Endothelial cell of umbilical vein (primary cell): Measurements from ENCODE around the gene SOX21. TPM values are rescaled to one million over a fixed set of nuclear protein-coding genes. Genes with fewer than 3 reads are reported as not detected.

Experiments used
- BruUV-seq: library from RNA; stranded (reverse); fragments of 400-500 nt; replicated peaks from 2 replicates; lab custom pipeline; 2021; lab: Mats Ljungman, UMichigan
- CTCF ChIA-PET: fragments of 300-600, 350-600 bp; sonication (Branson Sonifier 250); formaldehyde crosslinking; loops from one replicate; lab custom pipeline; 2021; ENCODE audit warnings: antibody characterized with exemption, inconsistent platforms; lab: Charles Lee
- POLR2A ChIA-PET: fragments of 300-600, 350-600 bp; sonication (Branson Sonifier 250); formaldehyde crosslinking; loops from one replicate; lab custom pipeline; 2021; ENCODE audit warnings: antibody characterized with exemption, inconsistent platforms; lab: Charles Lee
- DNase-seq: peaks from one replicate; pipeline ENCODE4 v3.0.0-alpha.2; 2011; ENCODE audit warnings: low read depth, low spot score
- FAIRE-seq: peaks from 2 replicates; lab custom pipeline; 2011; peaks lifted over from hg19 to GRCh38; lab: Jason Lieb, UNC
- H2AFZ ChIP-seq: 2 replicates; pipeline ENCODE4 v1.6.0; 2012; ENCODE audit warnings: low read depth, low read length, control low read depth, inconsistent platforms
- H3K27ac ChIP-seq: 2 replicates; pipeline ENCODE4 v1.5.1; 2011; ENCODE audit warnings: low read depth, mild to moderate bottlenecking, control low read depth, low read length, moderate library complexity; ENCODE audit not compliant: insufficient read depth
- H3K27me3 ChIP-seq, 2 experiments: 2 replicates each; pipeline versions ENCODE4 v1.6.0 to v1.6.1; 2011; ENCODE audit warnings: low read length in 2 of 2, mixed read lengths in 1 of 2; ENCODE audit not compliant: control insufficient read depth in 2 of 2, insufficient read depth in 2 of 2
- H3K36me3 ChIP-seq, 2 experiments: 2 replicates in 1 of 2; 3 replicates in 1 of 2; pipeline ENCODE4 v1.5.1; 2011; ENCODE audit warnings: low read length in 2 of 2, mild to moderate bottlenecking in 1 of 2, moderate library complexity in 1 of 2; ENCODE audit not compliant: control insufficient read depth in 2 of 2, insufficient read depth in 2 of 2; ENCODE audit errors: extremely low read depth in 1 of 2
- H3K4me1 ChIP-seq: 3 replicates; pipeline ENCODE4 v1.5.1; 2011; ENCODE audit warnings: mild to moderate bottlenecking, low read length; ENCODE audit not compliant: control insufficient read depth, insufficient read depth; ENCODE audit errors: extremely low read depth
- H3K4me2 ChIP-seq: 2 replicates; pipeline ENCODE4 v1.6.1; 2011; ENCODE audit warnings: low read length, control low read depth, mixed read lengths; ENCODE audit not compliant: insufficient read depth
- H3K4me3 ChIP-seq, 3 experiments: fragments of 200-600 bp in 1 of 3; sonication (generic), shearing (Covaris generic) in 1 of 3; replicated peaks in 1 of 3; 2 replicates each; pipeline ENCODE4 v1.5.1; 2011 to 2016; ENCODE audit warnings: control low read depth in 3 of 3, low read length in 3 of 3, mild to moderate bottlenecking in 2 of 3, inconsistent platforms in 1 of 3, low read depth in 1 of 3, moderate library complexity in 1 of 3; ENCODE audit not compliant: insufficient read depth in 1 of 3
- H3K79me2 ChIP-seq: 2 replicates; pipeline ENCODE4 v1.6.0; 2012; ENCODE audit warnings: low read length, inconsistent platforms; ENCODE audit not compliant: control insufficient read depth, insufficient read depth
- H3K9ac ChIP-seq: replicated peaks from 2 replicates; pipeline ENCODE3; 2011; ENCODE audit warnings: low read length, control low read depth; ENCODE audit not compliant: insufficient read depth; ENCODE audit errors: extremely low read depth
- H3K9me1 ChIP-seq: replicated peaks from 3 replicates; pipeline ENCODE4 v1.6.0; 2011; ENCODE audit warnings: mild to moderate bottlenecking, low read length; ENCODE audit not compliant: control insufficient read depth, insufficient read depth; ENCODE audit errors: extremely low read depth
- H3K9me3 ChIP-seq: replicated peaks from 2 replicates; pipeline ENCODE4 v1.5.1; 2012; ENCODE audit warnings: low read length, inconsistent platforms; ENCODE audit not compliant: control insufficient read depth, insufficient read depth
- H4K20me1 ChIP-seq: replicated peaks from 2 replicates; pipeline ENCODE3; 2011; ENCODE audit warnings: mild to moderate bottlenecking, low read length; ENCODE audit not compliant: control insufficient read depth, insufficient read depth; ENCODE audit errors: extremely low read depth
- FOS ChIP-seq: IDR thresholded peaks from 2 replicates; pipeline ENCODE4 v1.6.1; 2011; ENCODE audit warnings: mild to moderate bottlenecking, low read length, moderate library complexity, borderline replicate concordance; ENCODE audit not compliant: insufficient read depth
- GATA2 ChIP-seq: IDR thresholded peaks from 2 replicates; pipeline ENCODE4 v1.7.0; 2011; ENCODE audit warnings: low read depth, mild to moderate bottlenecking, moderate library complexity, mixed read lengths, low read length; ENCODE audit not compliant: insufficient read length, insufficient read depth
- MYC ChIP-seq: IDR thresholded peaks from one replicate; pipeline ENCODE4 v1.6.1; 2011; ENCODE audit warnings: mild to moderate bottlenecking, low read depth, low read length
- POLR2A ChIP-seq: IDR thresholded peaks from 2 replicates; pipeline ENCODE4 v1.6.1; 2012; ENCODE audit warnings: low read depth, mild to moderate bottlenecking, control low read depth, low read length
- dilution Hi-C: fragments of 300-500 bp; cut with MboI; formaldehyde crosslinking; loops from one replicate; pipeline ENCODE4 v1.15.0; 2019; ENCODE audit warnings: low sequenced_read_pairs; ENCODE audit not compliant: extremely low pct_ligation_motif_present
- intact Hi-C: fragments of 100-400 bp; cut with micrococcal nuclease; formaldehyde crosslinking; loops from one replicate; pipeline ENCODE4 v1.10.0; 2022
- polyA plus RNA-seq, 4 experiments: library from polyadenylated mRNA; depleted of rRNA in 3 of 4; stranded (reverse) in 3 of 4; unstranded in 1 of 4; fragments of >200 nt; gene quantifications; 2 replicates each; pipeline versions ENCODE4 v1.2.1 to v1.2.3, GENCODE V29; 2011 to 2012; ENCODE audit warnings: missing spikeins in 1 of 4
- total RNA-seq: library from RNA; stranded (reverse); gene quantifications from 2 replicates; pipeline ENCODE4 v1.2.3, GENCODE V29; 2021
- TF ChIP-seq, protein P1 (sequence below): IDR thresholded peaks from 2 replicates; pipeline ENCODE4 v1.6.1; 2011; ENCODE audit not compliant: insufficient read depth, insufficient read length
- TF ChIP-seq, protein P2 (sequence below), 2 donors: IDR thresholded peaks; 1 replicate in 1 of 2; 2 replicates in 1 of 2; pipeline ENCODE4 v1.5.1; 2011; ENCODE audit warnings: low read length in 2 of 2, mild to moderate bottlenecking in 2 of 2, moderate library complexity in 2 of 2, control low read depth in 1 of 2, inconsistent platforms in 1 of 2, low read depth in 1 of 2; ENCODE audit not compliant: insufficient read depth in 1 of 2; ENCODE audit errors: extremely low read depth in 1 of 2

Gene SOX21
- total and polyA plus RNA-seq, 2 donors (not counting 3 experiments of a cell fraction or from before 2014, with no cell fraction given): not detected

DNA sequence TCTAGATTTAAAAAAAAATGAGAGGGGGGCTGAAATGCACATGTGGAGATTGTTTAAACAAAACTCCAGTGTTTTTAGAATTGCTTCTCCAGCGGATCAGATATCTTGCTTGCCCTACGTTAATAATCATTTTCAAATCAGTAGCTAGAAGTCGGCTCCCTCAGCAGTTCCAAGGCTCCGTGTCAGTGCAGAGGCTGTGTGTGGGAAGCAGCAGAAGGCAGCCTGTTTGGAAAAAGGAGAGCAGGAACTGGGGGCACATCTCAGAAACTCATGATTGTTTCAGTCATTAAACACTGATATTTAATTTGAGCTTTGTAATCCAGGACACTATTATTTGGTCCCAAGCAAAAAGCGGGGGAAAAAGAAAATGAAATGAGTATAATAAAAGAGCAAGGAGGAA lies 50.9 kb downstream of the SOX21 start:
- no peaks in the 10 kb centered on the region for H4K20me1 ChIP-seq
- ChIA-PET CTCF (interaction anchor here (0.8 to 3.9 kb wide), 10 partner anchors 11 to 742 kb away, joined by 3 to 42 read pairs (median 4); no protein-coding TSS in a partner anchor), POLR2A (no interaction called here)
- DNase-seq: no peak
- no peaks in the 10 kb centered on the region for H3K9me1 ChIP-seq
- no peak overlapping the region for H3K27ac ChIP-seq
- H3K4me1 ChIP-seq: peaks cover 25% of the 10 kb centered on the region
- no peak for FAIRE-seq
- H3K4me3 ChIP-seq: no peak overlapping the region
- H3K4me2 ChIP-seq: no peak overlapping the region
- no peak overlapping the region for H3K9ac ChIP-seq
- TF ChIP-seq FOS (no peak), GATA2 (no peak), POLR2A (no peak)
- TF ChIP-seq, protein P1, sequence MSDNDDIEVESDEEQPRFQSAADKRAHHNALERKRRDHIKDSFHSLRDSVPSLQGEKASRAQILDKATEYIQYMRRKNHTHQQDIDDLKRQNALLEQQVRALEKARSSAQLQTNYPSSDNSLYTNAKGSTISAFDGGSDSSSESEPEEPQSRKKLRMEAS: no peak
- no peak overlapping the region for H2AFZ ChIP-seq
- H3K79me2 ChIP-seq: no peaks in the 10 kb centered on the region
- peaks cover 0 to 3% of the 10 kb centered on the region in 2 experiments for H3K27me3 ChIP-seq
- BruUV-seq: no TSS peak
- dilution Hi-C loops: no loop called here
- no peaks in the 10 kb centered on the region for H3K9me3 ChIP-seq
- H3K36me3 ChIP-seq: no peaks in the 10 kb centered on the region
- intact Hi-C loops: loop anchor here (2.0 kb wide), 1 partner anchor 45 kb away; no protein-coding TSS in a partner anchor

DNA sequence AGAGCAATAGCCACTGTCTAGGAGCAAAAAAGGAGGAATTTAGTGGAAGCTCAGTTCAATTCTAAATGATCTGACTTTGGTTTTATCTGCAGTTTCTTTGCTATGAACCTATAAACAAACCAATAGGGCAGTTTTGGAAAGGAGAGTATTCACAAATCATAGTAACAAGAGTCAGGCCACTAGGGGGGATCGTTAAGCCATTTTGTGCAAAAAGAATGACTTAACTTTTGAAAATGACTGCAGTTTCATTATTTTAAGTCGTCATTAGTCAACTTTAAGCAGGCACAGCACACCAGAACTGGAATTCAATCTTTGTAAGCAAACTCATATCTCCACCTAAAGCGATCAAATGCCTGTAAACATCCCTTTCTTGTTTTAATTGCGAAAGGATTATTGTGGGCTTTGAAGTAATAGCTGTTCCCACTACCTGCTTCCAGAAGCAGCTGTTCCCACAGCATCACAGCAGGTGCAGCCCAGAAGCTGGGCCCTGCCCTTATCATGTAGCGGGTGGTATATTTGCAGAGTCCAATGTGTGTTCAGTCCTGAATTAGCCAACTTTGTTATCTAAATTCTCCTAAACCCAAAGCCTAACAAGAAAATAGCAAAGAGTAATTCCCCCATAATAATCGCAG lies 51.5 kb downstream of the SOX21 start:
- dilution Hi-C loops: no loop called here
- peak; percentile 36 for DNase-seq

More for the DNA sequence above, 51.5 kb downstream of the SOX21 start:
- Histone ChIP-seq H3K9me1 (no peaks in the 10 kb centered on the region), H3K4me3 (no peak overlapping the region), H3K36me3 (no peaks in the 10 kb centered on the region), H4K20me1 (no peaks in the 10 kb centered on the region), H3K79me2 (no peaks in the 10 kb centered on the region), H3K9me3 (no peaks in the 10 kb centered on the region), H3K4me1 (peaks cover 25% of the 10 kb centered on the region), H3K27me3 (peaks cover 0 to 3% of the 10 kb centered on the region in 2 experiments), H3K4me2 (no peak overlapping the region), H3K9ac (no peak overlapping the region), H3K27ac (no peak overlapping the region), H2AFZ (peak overlapping the region; percentile 15)
- intact Hi-C loops: loop anchor here (2.0 kb wide), 1 partner anchor 44 kb away; no protein-coding TSS in a partner anchor
- no TSS peak for BruUV-seq
- ChIA-PET POLR2A (no interaction called here), CTCF (interaction anchor here (0.8 to 3.9 kb wide), 11 partner anchors 11 to 743 kb away, joined by 3 to 42 read pairs (median 3); no protein-coding TSS in a partner anchor)
- FAIRE-seq: no peak
- TF ChIP-seq, protein P2, sequence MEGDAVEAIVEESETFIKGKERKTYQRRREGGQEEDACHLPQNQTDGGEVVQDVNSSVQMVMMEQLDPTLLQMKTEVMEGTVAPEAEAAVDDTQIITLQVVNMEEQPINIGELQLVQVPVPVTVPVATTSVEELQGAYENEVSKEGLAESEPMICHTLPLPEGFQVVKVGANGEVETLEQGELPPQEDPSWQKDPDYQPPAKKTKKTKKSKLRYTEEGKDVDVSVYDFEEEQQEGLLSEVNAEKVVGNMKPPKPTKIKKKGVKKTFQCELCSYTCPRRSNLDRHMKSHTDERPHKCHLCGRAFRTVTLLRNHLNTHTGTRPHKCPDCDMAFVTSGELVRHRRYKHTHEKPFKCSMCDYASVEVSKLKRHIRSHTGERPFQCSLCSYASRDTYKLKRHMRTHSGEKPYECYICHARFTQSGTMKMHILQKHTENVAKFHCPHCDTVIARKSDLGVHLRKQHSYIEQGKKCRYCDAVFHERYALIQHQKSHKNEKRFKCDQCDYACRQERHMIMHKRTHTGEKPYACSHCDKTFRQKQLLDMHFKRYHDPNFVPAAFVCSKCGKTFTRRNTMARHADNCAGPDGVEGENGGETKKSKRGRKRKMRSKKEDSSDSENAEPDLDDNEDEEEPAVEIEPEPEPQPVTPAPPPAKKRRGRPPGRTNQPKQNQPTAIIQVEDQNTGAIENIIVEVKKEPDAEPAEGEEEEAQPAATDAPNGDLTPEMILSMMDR (IDR thresholded peaks at IDR 0.05; ENCODE audit: extremely low read depth in 1 of 2, insufficient read depth in 1 of 2, low read depth in 1 of 2, low read length in 2 of 2): peak; percentile 19 to 36
- TF ChIP-seq MYC: no peak
